ENCODE results near the gene WWOX. TPM values are rescaled to one million over a fixed set of nuclear protein-coding genes. Genes with fewer than 3 reads are reported as not detected.

WWOX gene
- total RNA-seq, 1 donor from 2014 or later, result 7.3 TPM

GRCh38 chr16:79107301-79107700 is 1007.8 kb downstream of the WWOX start:
- Mint-ChIP-seq H3K9me3 (ENCODE audit: unreplicated experiment) (no peaks in the 10 kb centered on the region), H3K36me3 (ENCODE audit: low read depth, unreplicated experiment) (no peaks in the 10 kb centered on the region), H3K4me3 (ENCODE audit: unreplicated experiment) (no peak overlapping the region), H3K27me3 (ENCODE audit: low read depth, unreplicated experiment) (peaks cover 12% of the 10 kb centered on the region), H3K27ac (ENCODE audit: unreplicated experiment) (no peak overlapping the region), H3K4me1 (ENCODE audit: low read depth, unreplicated experiment) (no peaks in the 10 kb centered on the region)
- Histone ChIP-seq H3K9ac (ENCODE audit: low read length) (no peak overlapping the region), H3K9me3 (ENCODE audit: insufficient read depth, low read depth, low read length) (no peaks in the 10 kb centered on the region), H3K36me3 (ENCODE audit: insufficient read depth, low read length) (no peaks in the 10 kb centered on the region), H3K4me3 (ENCODE audit: insufficient read depth, low read depth, low read length) (no peak overlapping the region), H3K27ac (ENCODE audit: low read depth, low read length) (no peak overlapping the region), H3K79me2 (ENCODE audit: insufficient read depth, low read length) (no peaks in the 10 kb centered on the region), H3K27me3 (ENCODE audit: insufficient read depth, low read length) (no peaks in the 10 kb centered on the region), H2AFZ (ENCODE audit: low read depth, low read length) (no peak overlapping the region), H4K20me1 (ENCODE audit: insufficient read depth, low read length) (no peaks in the 10 kb centered on the region), H3K4me1 (ENCODE audit: insufficient read depth, low read length) (no peaks in the 10 kb centered on the region), H3K4me2 (ENCODE audit: low read length) (no peak overlapping the region)
- DNase-seq (ENCODE audit: low read depth) (no peak), FAIRE-seq (no peak)
- TF ChIP-seq CTCF (IDR thresholded peaks at IDR 0.05; ENCODE audit: insufficient read depth, low read depth, low read length) (no peak), EZH2 (IDR thresholded peaks at IDR 0.05; ENCODE audit: insufficient read depth, low read length) (no peak)

- TF ChIP-seq CTCF (IDR thresholded peaks at IDR 0.05; ENCODE audit: insufficient read depth, low read depth, low read length) (no peak), EZH2 (IDR thresholded peaks at IDR 0.05; ENCODE audit: insufficient read depth, low read length) (no peak)
- no peak for FAIRE-seq
- no peaks in the 10 kb centered on the region for H3K4me1 ChIP-seq (ENCODE audit: insufficient read depth, low read length)
- no peaks in the 10 kb centered on the region for H4K20me1 ChIP-seq (ENCODE audit: insufficient read depth, low read length)
- Mint-ChIP-seq H3K9me3 (ENCODE audit: unreplicated experiment) (peaks cover 2% of the 10 kb centered on the region), H3K4me1 (ENCODE audit: low read depth, unreplicated experiment) (no peaks in the 10 kb centered on the region), H3K27me3 (ENCODE audit: low read depth, unreplicated experiment) (peaks cover 8% of the 10 kb centered on the region), H3K4me3 (ENCODE audit: unreplicated experiment) (no peak overlapping the region), H3K36me3 (ENCODE audit: low read depth, unreplicated experiment) (no peaks in the 10 kb centered on the region), H3K27ac (ENCODE audit: unreplicated experiment) (no peak overlapping the region)
- DNase-seq (ENCODE audit: low read depth), result no peak
- H3K9me3 ChIP-seq (ENCODE audit: insufficient read depth, low read depth, low read length), result no peaks in the 10 kb centered on the region
- no peaks in the 10 kb centered on the region for H3K79me2 ChIP-seq (ENCODE audit: insufficient read depth, low read length)
- H3K27ac ChIP-seq (ENCODE audit: low read depth, low read length), result no peak overlapping the region
- no peaks in the 10 kb centered on the region for H3K27me3 ChIP-seq (ENCODE audit: insufficient read depth, low read length)
- H2AFZ ChIP-seq (ENCODE audit: low read depth, low read length), result no peak overlapping the region
- H3K9ac ChIP-seq (ENCODE audit: low read length), result no peak overlapping the region
- no peak overlapping the region for H3K4me2 ChIP-seq (ENCODE audit: low read length)
- no peak overlapping the region for H3K4me3 ChIP-seq (ENCODE audit: insufficient read depth, low read depth, low read length)
- H3K36me3 ChIP-seq (ENCODE audit: insufficient read depth, low read length), result no peaks in the 10 kb centered on the region
These were observed 1010.3 kb downstream of the WWOX start for GRCh38 chr16:79109771-79110170.

- H3K4me1 Mint-ChIP-seq (ENCODE audit: low read depth, unreplicated experiment), result peaks cover 1% of the 10 kb centered on the region
- peaks cover 2% of the 10 kb centered on the region for H3K9me3 Mint-ChIP-seq (ENCODE audit: unreplicated experiment)
- H3K36me3 Mint-ChIP-seq (ENCODE audit: low read depth, unreplicated experiment), result no peaks in the 10 kb centered on the region
- Histone ChIP-seq H3K79me2 (ENCODE audit: insufficient read depth, low read length) (no peaks in the 10 kb centered on the region), H2AFZ (ENCODE audit: low read depth, low read length) (no peak overlapping the region), H3K27me3 (ENCODE audit: insufficient read depth, low read length) (no peaks in the 10 kb centered on the region), H3K36me3 (ENCODE audit: insufficient read depth, low read length) (no peaks in the 10 kb centered on the region), H3K27ac (ENCODE audit: low read depth, low read length) (no peak overlapping the region), H3K4me2 (ENCODE audit: low read length) (no peak overlapping the region), H3K4me3 (ENCODE audit: insufficient read depth, low read depth, low read length) (no peak overlapping the region), H3K4me1 (ENCODE audit: insufficient read depth, low read length) (no peaks in the 10 kb centered on the region), H3K9ac (ENCODE audit: low read length) (no peak overlapping the region), H4K20me1 (ENCODE audit: insufficient read depth, low read length) (no peaks in the 10 kb centered on the region), H3K9me3 (ENCODE audit: insufficient read depth, low read depth, low read length) (no peaks in the 10 kb centered on the region)
- no peak overlapping the region for H3K27ac Mint-ChIP-seq (ENCODE audit: unreplicated experiment)
- no peak for FAIRE-seq
- no peak overlapping the region for H3K4me3 Mint-ChIP-seq (ENCODE audit: unreplicated experiment)
- peaks cover 8% of the 10 kb centered on the region for H3K27me3 Mint-ChIP-seq (ENCODE audit: low read depth, unreplicated experiment)
- no peak for DNase-seq (ENCODE audit: low read depth)
- TF ChIP-seq CTCF (IDR thresholded peaks at IDR 0.05; ENCODE audit: insufficient read depth, low read depth, low read length) (no peak), EZH2 (IDR thresholded peaks at IDR 0.05; ENCODE audit: insufficient read depth, low read length) (no peak)
These were observed 1010.8 kb downstream of the WWOX start for GRCh38 chr16:79110242-79110641.
